G401.6 (cell line): Measurements from ENCODE around the gene BOD1L1.
A peak's percentile ranks its signal among the peaks of the same experiment; 100 is the strongest.

Source experiments
- FAIRE-seq: peaks from 2 replicates; lab custom pipeline; 2012; peaks lifted over from hg19 to GRCh38; lab: Jason Lieb, UNC

Gene BOD1L1

GRCh38 chr4:13627606-13628311 lies at the start of gene BOD1L1:
Gene BOD1L1, minus strand, starts transcription at chr4:13627725. Its CDS starts 138 bp downstream, at chr4:13627587.
- peak; percentile 58 for FAIRE-seq

GRCh38 chr4:13674971-13675370 lies 47.4 kb upstream of the BOD1L1 start:
- no peak for FAIRE-seq

- FAIRE-seq: no peak
Observed at GRCh38 chr4:13673167-13673566, 45.6 kb upstream of the BOD1L1 start.

GRCh38 chr4:13670456-13671160 lies 43.1 kb upstream of the BOD1L1 start:
- no peak for FAIRE-seq

- no peak for FAIRE-seq
Observed at GRCh38 chr4:13665701-13666660, 38.5 kb upstream of the BOD1L1 start.

- FAIRE-seq: no peak
Observed at GRCh38 chr4:13659341-13660070, 32.0 kb upstream of the BOD1L1 start.

GRCh38 chr4:13656569-13657405 lies 29.3 kb upstream of the BOD1L1 start:
- no peak for FAIRE-seq

GRCh38 chr4:13654162-13654797 lies 26.8 kb upstream of the BOD1L1 start:
- no peak for FAIRE-seq

GRCh38 chr4:13653766-13654161 lies 26.2 kb upstream of the BOD1L1 start:
- FAIRE-seq: no peak

GRCh38 chr4:13647031-13647430 lies 19.5 kb upstream of the BOD1L1 start:
- FAIRE-seq: no peak

GRCh38 chr4:13645075-13645474 lies 17.6 kb upstream of the BOD1L1 start:
- FAIRE-seq: no peak

- FAIRE-seq: no peak
Observed at GRCh38 chr4:13642170-13642950, 14.8 kb upstream of the BOD1L1 start.

- FAIRE-seq: no peak
Observed at GRCh38 chr4:13641084-13641483, 13.6 kb upstream of the BOD1L1 start.

- FAIRE-seq: no peak
Observed at GRCh38 chr4:13640149-13640940, 12.8 kb upstream of the BOD1L1 start.

GRCh38 chr4:13635286-13635799 lies 7.8 kb upstream of the BOD1L1 start:
- no peak for FAIRE-seq

GRCh38 chr4:13633671-13634070 lies 6.1 kb upstream of the BOD1L1 start:
- FAIRE-seq: no peak

- FAIRE-seq: no peak
Observed at GRCh38 chr4:13627178-13627605, 333 bp downstream of the BOD1L1 start.

- no peak for FAIRE-seq
Observed at GRCh38 chr4:13626492-13627177, 890 bp downstream of the BOD1L1 start.
